ENCODE measurements around the gene GREB1.

GRCh38 chr2:11674983-11675382 is 141.1 kb downstream of the GREB1 start:
- no peak for TF ChIP-seq CTCF (IDR thresholded peaks at IDR 0.05)
- no peak for TF ChIP-seq POLR2A (IDR thresholded peaks at IDR 0.05)
- TF ChIP-seq EP300 (IDR thresholded peaks at IDR 0.05), result no peak

All from ovary (tissue), 3 donors.